ENCODE measurements around the gene NFATC3. TPM values are rescaled to one million over a fixed set of nuclear protein-coding genes. Genes with fewer than 3 reads are reported as not detected.

The NFATC3 gene
- total and polyA plus RNA-seq, 7 donors = 9.8 to 53.5 (median 42.7) TPM

GRCh38 chr16:68247400-68247799 is 162.2 kb downstream of the NFATC3 start:
- Histone ChIP-seq H3K27me3 (ENCODE audit: insufficient read depth in 3 of 3, low read length in 2 of 3) (no peaks in the 10 kb centered on the region), H3K9me3 (no peaks in the 10 kb centered on the region), H3K4me3 (peak overlapping the region; percentile 85), H3K36me3 (ENCODE audit: insufficient read depth in 1 of 2, low read depth in 1 of 2) (peaks cover 0 to 28% of the 10 kb centered on the region in 2 donors), H3K27ac (peak overlapping the region; percentile 92), H3K4me1 (peaks cover 59% of the 10 kb centered on the region)
- intact Hi-C loops (cut with DNase I) = no loop called here
- TF ChIP-seq CTCF (IDR thresholded peaks at IDR 0.05) = no peak
- WGBS, 3 donors = 29 to 58% (median 34%) methylated on average over 4 of the region's 4 CpGs
- DNase-seq = peak; percentile 21 to 62
- ATAC-seq = peak in 3 of 4 donors; percentile 31 to 36 (median 32)

GRCh38 chr16:68247932-68248331 is 162.8 kb downstream of the NFATC3 start:
- peak overlapping the region; percentile 85 for H3K4me3 ChIP-seq
- H3K27me3 ChIP-seq (ENCODE audit: insufficient read depth in 3 of 3, low read length in 2 of 3) = no peaks in the 10 kb centered on the region
- H3K36me3 ChIP-seq (ENCODE audit: insufficient read depth in 1 of 2, low read depth in 1 of 2) = peaks cover 0 to 33% of the 10 kb centered on the region in 2 donors
- intact Hi-C loops (cut with DNase I) = no loop called here
- peaks cover 65% of the 10 kb centered on the region for H3K4me1 ChIP-seq
- no peak for TF ChIP-seq CTCF (IDR thresholded peaks at IDR 0.05)
- ATAC-seq (no peak), DNase-seq (peak; percentile 3 to 40)
- peak overlapping the region; percentile 92 for H3K27ac ChIP-seq
- WGBS, 3 donors = 52 to 69% (median 63%) methylated on average over 4 of the region's 4 CpGs
- H3K9me3 ChIP-seq = no peaks in the 10 kb centered on the region

GRCh38 chr16:68249371-68249770 is 164.2 kb downstream of the NFATC3 start:
- no peak for TF ChIP-seq CTCF (IDR thresholded peaks at IDR 0.05)
- H3K36me3 ChIP-seq (ENCODE audit: insufficient read depth in 1 of 2, low read depth in 1 of 2) = peaks cover 0 to 47% of the 10 kb centered on the region in 2 donors
- intact Hi-C loops (cut with DNase I) = no loop called here

GRCh38 chr16:68250951-68251350 is 165.8 kb downstream of the NFATC3 start:
- peaks cover 8 to 63% of the 10 kb centered on the region in 2 donors for H3K36me3 ChIP-seq (ENCODE audit: insufficient read depth in 1 of 2, low read depth in 1 of 2)
- 74 to 91% (median 86%) methylated on average over 6 of the region's 6 CpGs for WGBS, 3 donors

More at GRCh38 chr16:68249371-68249770, 164.2 kb downstream of the NFATC3 start:
- DNase-seq (peak in 1 of 2 donors; percentile 41), ATAC-seq (no peak)
- WGBS, 3 donors = 43 to 70% (median 55%) methylated on average over 4 of the region's 4 CpGs
- Histone ChIP-seq H3K27me3 (ENCODE audit: insufficient read depth in 3 of 3, low read length in 2 of 3) (no peaks in the 10 kb centered on the region), H3K4me1 (peaks cover 64% of the 10 kb centered on the region), H3K4me3 (peak overlapping the region; percentile 12), H3K27ac (peak overlapping the region; percentile 92), H3K9me3 (no peaks in the 10 kb centered on the region)

More at GRCh38 chr16:68250951-68251350, 165.8 kb downstream of the NFATC3 start:
- no peaks in the 10 kb centered on the region for H3K9me3 ChIP-seq
- H3K4me3 ChIP-seq = peak overlapping the region; percentile 18
- H3K27ac ChIP-seq = peak overlapping the region; percentile 99
- no peak for ATAC-seq
- DNase-seq = no peak
- no peaks in the 10 kb centered on the region for H3K27me3 ChIP-seq (ENCODE audit: insufficient read depth in 3 of 3, low read length in 2 of 3)
- intact Hi-C loops (cut with DNase I) = no loop called here
- H3K4me1 ChIP-seq = peaks cover 74% of the 10 kb centered on the region
- TF ChIP-seq CTCF (IDR thresholded peaks at IDR 0.05) = no peak

Measured in psoas muscle (tissue), 8 donors.